Heart left ventricle (tissue), 13 donors: ENCODE results near the gene ADA.

Source experiments
- CTCF ChIP-seq, 12 donors: fragments of 200-600 bp; sonication (generic) in 4 of 12; IDR thresholded peaks; one replicate each; pipeline versions ENCODE4 v1.5.0 to v1.8.0; 2018 to 2022; ENCODE audit warnings: antibody characterized with exemption in 12 of 12, mild to moderate bottlenecking in 5 of 12
- POLR2A ChIP-seq, 2 donors: fragments of 450-650 bp; IDR thresholded peaks; one replicate each; pipeline ENCODE4 v1.6.1; 2017; ENCODE audit warnings: antibody characterized with exemption in 2 of 2, mild to moderate bottlenecking in 2 of 2, moderate library complexity in 2 of 2
- donor health status: ischemic (EF 13 %, LVEDD 7.1; RV severe dilation, severe dysfunction).
- donor health status: DM: no; HTN: yes; CAD: no.
- donor health status: DM: no; HTN: no; CAD: no.
- donor health status: ischemic (EF 25% LVEDD 6.9; RV normal size, moderate dysfunction).
- donor health status: ischemic (EF 25% LVEDD 5.7; RV mildly dilated, moderate dysfunction).
- donor health status: ischemic (EF 35%, LVEDD 5.7; RV mildly dilated, moderate dysfunction).
- donor health status: nonischemic (EF 11% LVEDD 7.7; RV severe dilation, severe dysfunction).
- donor health status: DM: yes; HTN: yes; CAD: no.
- donor health status: PGD.
- donor health status: ischemic (EF 29% LVEDD 5.4; RV normal size, mild dysfunction).
- donor health status: nonischemic (EF 23%, LVEDD 6.1; RV moderate dilation, normal function).

GRCh38 chr20:44573501-44573869, 78.0 kb downstream of the ADA start:
- no peak for TF ChIP-seq POLR2A (IDR thresholded peaks at IDR 0.05)
- no peak for TF ChIP-seq CTCF (IDR thresholded peaks at IDR 0.05)
